EH (cell line): ENCODE measurements around the gene SUPT4H1.

Experiments
- DNase-seq: peaks from one replicate; pipeline ENCODE4 v3.0.0-alpha.2; 2015; ENCODE audit warnings: low read depth

The SUPT4H1 gene

GRCh38 chr17:58380207-58381123 lies 28.5 kb upstream of the SUPT4H1 start:
- no peak for DNase-seq

- DNase-seq = no peak
These were observed 27.5 kb upstream of the SUPT4H1 start for GRCh38 chr17:58379511-58379824.

DNA sequence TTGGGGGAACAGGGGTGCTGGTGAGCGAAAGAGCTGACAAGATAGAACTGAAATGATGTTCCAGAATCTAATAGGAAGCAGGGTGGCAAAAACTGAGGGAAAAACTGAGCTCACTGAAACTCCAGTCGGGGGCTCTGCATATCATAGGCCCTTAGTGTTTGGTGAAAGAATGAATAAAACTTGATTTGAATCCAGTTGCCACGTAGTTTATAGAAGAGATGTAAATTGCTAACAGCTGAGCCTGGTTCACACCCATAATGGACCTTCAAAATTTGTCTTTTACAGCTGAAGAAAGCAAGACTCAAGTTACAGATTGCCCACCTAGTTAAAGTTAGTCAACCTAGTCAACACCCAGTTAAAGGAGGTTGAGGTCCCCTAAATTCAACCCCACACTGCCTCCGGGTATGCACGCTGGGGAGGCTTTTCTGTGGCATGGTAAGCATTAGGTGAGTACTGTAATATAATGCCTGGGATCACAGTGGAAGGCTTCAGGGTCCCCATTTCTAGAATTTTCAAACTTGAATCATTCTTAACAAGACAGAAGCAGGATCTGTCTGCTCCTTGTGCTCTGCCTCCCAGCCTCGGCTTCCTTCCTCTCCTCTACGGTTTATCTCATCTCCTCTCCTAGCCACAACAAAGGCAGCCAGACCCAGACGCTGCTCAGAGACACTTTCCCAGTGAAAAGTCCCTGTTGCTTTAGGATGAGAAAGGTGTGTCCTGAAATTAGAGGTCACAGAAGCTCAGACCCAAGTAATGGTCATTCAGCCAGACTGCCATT lies 26.9 kb upstream of the SUPT4H1 start:
- DNase-seq = no peak

DNA sequence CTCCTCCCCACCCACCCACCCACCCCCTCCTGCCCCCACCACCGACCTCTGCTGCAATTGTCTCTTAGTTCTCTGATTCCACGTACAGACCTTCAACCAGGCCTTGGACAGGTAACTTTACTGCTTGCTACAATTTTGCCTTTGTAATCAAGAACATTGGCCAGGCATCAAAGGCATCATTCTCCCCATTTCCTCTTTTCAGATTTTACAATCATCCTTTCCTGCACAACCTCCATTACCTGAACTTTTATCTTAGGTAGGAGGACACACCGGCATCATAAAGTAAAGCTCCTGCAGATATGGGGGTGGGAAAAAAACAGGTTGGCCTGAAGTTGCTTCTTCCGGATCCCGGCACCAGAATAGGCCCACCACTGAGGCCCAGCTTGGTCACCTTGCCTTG lies 25.7 kb upstream of the SUPT4H1 start:
- DNase-seq = no peak

- no peak for DNase-seq
These were observed 25.1 kb upstream of the SUPT4H1 start for GRCh38 chr17:58377093-58377601.

GRCh38 chr17:58376472-58377000 lies 24.5 kb upstream of the SUPT4H1 start:
- no peak for DNase-seq

- no peak for DNase-seq
These were observed 23.8 kb upstream of the SUPT4H1 start for GRCh38 chr17:58375811-58376210.

DNA sequence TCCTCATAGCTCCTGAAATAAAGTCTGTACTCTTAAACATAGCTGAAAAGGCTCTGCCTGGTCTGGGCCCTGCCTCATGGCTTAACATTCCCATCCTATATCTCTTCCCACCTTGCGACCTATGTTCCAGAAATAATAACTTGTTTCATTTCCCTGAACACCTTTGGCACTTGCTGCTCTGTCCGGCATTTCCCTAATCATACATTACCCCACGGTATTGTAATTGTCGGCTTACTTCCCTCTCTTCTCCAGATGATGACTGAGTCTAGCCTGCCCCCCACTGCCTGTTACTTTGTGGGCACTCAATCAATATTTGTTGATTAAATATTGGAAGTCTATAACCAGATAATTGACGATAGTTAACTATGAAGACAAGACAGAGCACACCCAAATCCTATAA lies 23.3 kb upstream of the SUPT4H1 start:
- no peak for DNase-seq

DNA sequence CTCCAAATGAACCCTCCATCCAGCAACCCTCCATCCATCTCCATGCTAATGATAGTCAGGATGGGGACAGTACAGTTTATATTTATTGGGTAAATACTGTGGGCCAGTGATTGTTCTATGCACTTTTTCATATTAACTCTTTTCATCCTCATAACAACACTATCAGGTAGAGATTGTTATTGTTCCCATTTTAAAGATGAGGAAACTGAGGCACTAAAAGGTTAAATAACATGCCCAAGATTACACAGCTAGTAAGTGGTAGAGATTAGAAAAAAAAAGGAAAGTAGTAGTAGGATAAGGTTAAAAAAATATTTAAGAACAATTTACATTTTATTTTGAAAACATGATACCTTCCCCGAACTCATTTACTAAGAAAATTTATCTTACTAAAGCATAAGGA lies 21.9 kb upstream of the SUPT4H1 start:
- DNase-seq = no peak

GRCh38 chr17:58373003-58373402 lies 21.0 kb upstream of the SUPT4H1 start:
- DNase-seq = no peak

GRCh38 chr17:58371300-58371950 lies 19.4 kb upstream of the SUPT4H1 start:
- no peak for DNase-seq

DNA sequence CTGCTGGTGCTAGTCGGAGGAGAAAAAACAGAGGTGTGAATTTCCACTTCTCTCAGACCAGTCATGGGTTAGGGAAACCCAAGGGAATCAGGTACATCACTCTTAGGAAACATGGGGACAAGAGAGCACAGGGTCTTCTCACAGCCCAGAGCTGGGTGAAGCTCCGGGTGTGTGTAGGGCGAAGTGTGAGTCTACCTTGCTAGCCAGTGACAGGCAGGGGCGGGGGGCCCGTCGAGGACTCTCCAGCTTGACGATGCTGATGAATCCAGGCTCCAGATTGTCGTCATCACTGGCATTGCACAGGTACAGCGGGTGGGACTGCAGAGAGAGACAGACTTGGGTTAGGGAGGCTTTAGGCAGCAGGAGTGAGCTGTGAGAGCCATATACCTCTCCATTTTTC lies 18.7 kb upstream of the SUPT4H1 start:
- no peak for DNase-seq

DNA sequence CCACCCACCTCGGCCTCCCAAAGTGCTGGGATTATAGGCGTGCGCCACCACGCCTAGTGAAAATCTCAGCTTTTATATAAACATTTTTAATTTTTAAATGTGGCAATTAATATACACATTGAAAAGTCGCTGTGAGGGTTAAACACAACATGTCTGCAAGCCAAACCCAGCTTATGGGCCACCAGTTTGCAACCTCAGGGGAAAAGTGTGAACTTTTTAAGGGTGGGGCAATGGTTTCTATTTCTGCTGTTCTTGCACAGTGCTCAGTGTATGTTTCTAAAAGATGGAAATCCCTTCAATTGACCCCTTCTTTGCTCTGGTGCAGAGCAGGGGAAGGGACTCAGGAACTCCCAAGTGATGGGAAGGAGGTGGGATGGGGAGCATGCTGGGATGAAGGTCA lies 18.3 kb upstream of the SUPT4H1 start:
- DNase-seq = no peak

GRCh38 chr17:58369214-58370031 lies 17.4 kb upstream of the SUPT4H1 start:
- no peak for DNase-seq

DNA sequence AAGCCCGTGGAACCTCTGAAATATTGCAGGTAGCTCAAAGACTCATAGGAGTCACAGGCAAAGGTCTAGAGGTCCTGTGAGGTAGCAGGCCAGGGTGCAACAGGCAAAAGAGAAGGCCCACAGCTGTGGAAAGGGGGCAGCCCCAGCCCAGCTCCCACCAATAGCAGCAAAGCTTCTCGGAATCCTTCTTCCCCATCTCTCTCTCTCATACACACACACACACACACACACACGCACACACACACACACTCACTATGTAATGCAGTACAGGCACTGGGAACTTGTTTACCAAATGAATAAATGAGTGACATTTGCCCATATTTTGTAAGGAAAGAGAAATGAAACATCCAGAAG lies 16.8 kb upstream of the SUPT4H1 start:
- no peak for DNase-seq

DNA sequence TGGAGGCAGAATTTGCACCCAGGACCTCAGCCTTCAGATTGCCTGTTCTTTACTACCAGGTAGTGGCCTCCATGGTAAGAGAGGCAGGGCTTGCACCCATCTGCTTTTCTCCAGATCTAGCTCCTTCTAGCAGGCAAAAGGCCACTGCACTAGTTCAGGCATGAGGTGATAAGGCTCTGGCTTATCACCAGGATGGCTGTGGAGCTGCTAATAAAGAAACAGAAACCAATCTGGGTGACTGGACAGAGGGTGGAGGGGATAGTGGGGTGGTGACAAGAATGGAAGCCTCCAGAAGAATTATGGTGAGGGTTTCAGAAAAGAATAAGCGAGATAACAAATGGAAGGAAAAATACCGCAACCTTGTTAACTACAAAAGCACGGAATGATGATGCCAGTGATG lies 15.5 kb upstream of the SUPT4H1 start:
- no peak for DNase-seq

- no peak for DNase-seq
These were observed 14.1 kb upstream of the SUPT4H1 start for GRCh38 chr17:58365980-58366595.

GRCh38 chr17:58365185-58365979 lies 13.4 kb upstream of the SUPT4H1 start:
- DNase-seq = no peak

- DNase-seq = no peak
These were observed 12.4 kb upstream of the SUPT4H1 start for GRCh38 chr17:58364270-58364942.
